ENCODE measurements around the gene MRC1.

Gene MRC1

GRCh38 chr10:17906002-17906401 is 96.9 kb downstream of the MRC1 start:
- no peak for TF ChIP-seq FOXP2 (optimal IDR thresholded peaks at IDR 0.05; ENCODE audit: borderline replicate concordance, extremely low read depth, extremely low read length, insufficient read depth)

GRCh38 chr10:17907641-17908040 is 98.5 kb downstream of the MRC1 start:
- TF ChIP-seq FOXP2 (optimal IDR thresholded peaks at IDR 0.05; ENCODE audit: borderline replicate concordance, extremely low read depth, extremely low read length, insufficient read depth), result no peak
- no peak for TF ChIP-seq POLR2AphosphoS5 (IDR thresholded peaks at IDR 0.05; ENCODE audit: low read depth, low read length)
- TF ChIP-seq SIN3A (IDR thresholded peaks at IDR 0.05; ENCODE audit: borderline replicate concordance, insufficient read depth, low read length), result no peak
- TF ChIP-seq REST (IDR thresholded peaks at IDR 0.05; ENCODE audit: insufficient read depth in 1 of 2, low read depth in 2 of 2, low read length in 2 of 2), result no peak

GRCh38 chr10:17910125-17910789 is 101.1 kb downstream of the MRC1 start:
- TF ChIP-seq FOXP2 (optimal IDR thresholded peaks at IDR 0.05; ENCODE audit: borderline replicate concordance, extremely low read depth, extremely low read length, insufficient read depth) (no peak), REST (IDR thresholded peaks at IDR 0.05; ENCODE audit: insufficient read depth in 1 of 2, low read depth in 2 of 2, low read length in 2 of 2) (no peak), POLR2AphosphoS5 (IDR thresholded peaks at IDR 0.05; ENCODE audit: low read depth, low read length) (no peak), TAF1 (IDR thresholded peaks at IDR 0.05; ENCODE audit: borderline replicate concordance, insufficient read depth, low read length) (no peak), SIN3A (IDR thresholded peaks at IDR 0.05; ENCODE audit: borderline replicate concordance, insufficient read depth, low read length) (no peak)

- TF ChIP-seq FOXP2 (optimal IDR thresholded peaks at IDR 0.05; ENCODE audit: borderline replicate concordance, extremely low read depth, extremely low read length, insufficient read depth), result no peak
- no peak for TF ChIP-seq REST (IDR thresholded peaks at IDR 0.05; ENCODE audit: insufficient read depth in 1 of 2, low read depth in 2 of 2, low read length in 2 of 2)
- TF ChIP-seq POLR2AphosphoS5 (IDR thresholded peaks at IDR 0.05; ENCODE audit: low read depth, low read length), result no peak
- no peak for TF ChIP-seq TAF1 (IDR thresholded peaks at IDR 0.05; ENCODE audit: borderline replicate concordance, insufficient read depth, low read length)
- TF ChIP-seq SIN3A (IDR thresholded peaks at IDR 0.05; ENCODE audit: borderline replicate concordance, insufficient read depth, low read length), result no peak
These were observed 103.6 kb downstream of the MRC1 start for GRCh38 chr10:17912754-17913153.

- TF ChIP-seq POLR2AphosphoS5 (IDR thresholded peaks at IDR 0.05; ENCODE audit: low read depth, low read length) (no peak), FOXP2 (optimal IDR thresholded peaks at IDR 0.05; ENCODE audit: borderline replicate concordance, extremely low read depth, extremely low read length, insufficient read depth) (no peak), TAF1 (IDR thresholded peaks at IDR 0.05; ENCODE audit: borderline replicate concordance, insufficient read depth, low read length) (no peak), REST (IDR thresholded peaks at IDR 0.05; ENCODE audit: insufficient read depth in 1 of 2, low read depth in 2 of 2, low read length in 2 of 2) (no peak), SIN3A (IDR thresholded peaks at IDR 0.05; ENCODE audit: borderline replicate concordance, insufficient read depth, low read length) (no peak)
These were observed 104.5 kb downstream of the MRC1 start for GRCh38 chr10:17913604-17914003.
